ENCODE data around the gene KCNA3.

KCNA3 gene

GRCh38 chr1:110639724-110640386 is 34.9 kb downstream of the KCNA3 start:
- DNase-seq (ENCODE audit: low read depth, low spot score): no peak

- DNase-seq (ENCODE audit: low read depth, low spot score): no peak
These were observed 36.2 kb downstream of the KCNA3 start for GRCh38 chr1:110638556-110638955.

- no peak for DNase-seq (ENCODE audit: low read depth, low spot score)
These were observed 36.7 kb downstream of the KCNA3 start for GRCh38 chr1:110638058-110638457.

GRCh38 chr1:110637475-110637874 is 37.3 kb downstream of the KCNA3 start:
- DNase-seq (ENCODE audit: low read depth, low spot score): no peak

- no peak for DNase-seq (ENCODE audit: low read depth, low spot score)
These were observed 38.4 kb downstream of the KCNA3 start for GRCh38 chr1:110636149-110636935.

GRCh38 chr1:110635434-110635833 is 39.3 kb downstream of the KCNA3 start:
- DNase-seq (ENCODE audit: low read depth, low spot score): no peak

- peak; percentile 25 for DNase-seq (ENCODE audit: low read depth, low spot score)
These were observed 40.1 kb downstream of the KCNA3 start for GRCh38 chr1:110634455-110635311.

- DNase-seq (ENCODE audit: low read depth, low spot score): no peak
These were observed 40.7 kb downstream of the KCNA3 start for GRCh38 chr1:110634086-110634454.

GRCh38 chr1:110633646-110634030 is 41.1 kb downstream of the KCNA3 start:
- DNase-seq (ENCODE audit: low read depth, low spot score): no peak

- no peak for DNase-seq (ENCODE audit: low read depth, low spot score)
These were observed 42.7 kb downstream of the KCNA3 start for GRCh38 chr1:110631836-110632620.

GRCh38 chr1:110630839-110631663 is 43.7 kb downstream of the KCNA3 start:
- peak; percentile 68 for DNase-seq (ENCODE audit: low read depth, low spot score)

- no peak for DNase-seq (ENCODE audit: low read depth, low spot score)
These were observed 46.2 kb downstream of the KCNA3 start for GRCh38 chr1:110628323-110629105.

GRCh38 chr1:110627764-110628163 is 47.0 kb downstream of the KCNA3 start:
- no peak for DNase-seq (ENCODE audit: low read depth, low spot score)

- no peak for DNase-seq (ENCODE audit: low read depth, low spot score)
These were observed 47.9 kb downstream of the KCNA3 start for GRCh38 chr1:110626889-110627288.
